Astrocyte (in vitro differentiated cells and primary cell): ENCODE data around the gene PPP1R9A. TPM values are rescaled to one million over a fixed set of nuclear protein-coding genes. Genes with fewer than 3 reads are reported as not detected.

Experiments used
- DNase-seq: peaks from one replicate; pipeline ENCODE4 v3.0.0-alpha.2; 2010; ENCODE audit warnings: low read depth
- FAIRE-seq: peaks from 2 replicates; lab custom pipeline; 2011; peaks lifted over from hg19 to GRCh38; lab: Jason Lieb, UNC
- H2AFZ ChIP-seq: 2 replicates; pipeline ENCODE4 v1.6.0; 2012; ENCODE audit warnings: low read depth, low read length, inconsistent platforms
- H3K27ac ChIP-seq: 2 replicates; pipeline ENCODE4 v1.5.1; 2011; ENCODE audit warnings: low read depth, low read length, inconsistent platforms
- H3K27me3 ChIP-seq: 2 replicates; pipeline ENCODE4 v1.6.0; 2011; ENCODE audit warnings: low read length, inconsistent platforms; ENCODE audit not compliant: insufficient read depth
- H3K36me3 ChIP-seq: 2 replicates; pipeline ENCODE4 v1.5.1; 2011; ENCODE audit warnings: low read length, inconsistent platforms; ENCODE audit not compliant: insufficient read depth
- H3K4me1 ChIP-seq: 2 replicates; pipeline ENCODE4 v1.5.1; 2011; ENCODE audit warnings: low read length, inconsistent platforms; ENCODE audit not compliant: insufficient read depth
- H3K4me2 ChIP-seq: 2 replicates; pipeline ENCODE4 v1.6.0; 2012; ENCODE audit warnings: low read length, inconsistent platforms
- H3K4me3 ChIP-seq: 2 replicates; pipeline ENCODE4 v1.5.1; 2011; ENCODE audit warnings: low read depth, mild to moderate bottlenecking, low read length, inconsistent platforms; ENCODE audit not compliant: insufficient read depth
- H3K79me2 ChIP-seq: 2 replicates; pipeline ENCODE4 v1.6.0; 2012; ENCODE audit warnings: mild to moderate bottlenecking, low read length, inconsistent platforms; ENCODE audit not compliant: insufficient read depth
- H3K9ac ChIP-seq: 2 replicates; pipeline ENCODE4 v1.6.0; 2012; ENCODE audit warnings: mild to moderate bottlenecking, low read length, inconsistent platforms
- H3K9me3 ChIP-seq: 2 replicates; pipeline ENCODE4 v1.5.1; 2012; ENCODE audit warnings: low read depth, mild to moderate bottlenecking, low read length, inconsistent platforms; ENCODE audit not compliant: insufficient read depth
- H4K20me1 ChIP-seq: 2 replicates; pipeline ENCODE4 v1.6.0; 2012; ENCODE audit warnings: low read length, inconsistent platforms; ENCODE audit not compliant: insufficient read depth
- H3K27ac Mint-ChIP-seq: one replicate; pipeline ENCODE4 v1.8.0; 2021; ENCODE audit warnings: mild to moderate bottlenecking, mixed read lengths; ENCODE audit not compliant: unreplicated experiment
- H3K27me3 Mint-ChIP-seq: one replicate; pipeline ENCODE4 v1.8.0; 2021; ENCODE audit warnings: low read depth, mixed read lengths; ENCODE audit not compliant: unreplicated experiment
- H3K36me3 Mint-ChIP-seq: one replicate; pipeline ENCODE4 v1.8.0; 2021; ENCODE audit warnings: low read depth, mixed read lengths; ENCODE audit not compliant: unreplicated experiment
- H3K4me1 Mint-ChIP-seq: one replicate; pipeline ENCODE4 v1.8.0; 2021; ENCODE audit warnings: low read depth, mixed read lengths; ENCODE audit not compliant: unreplicated experiment
- H3K4me3 Mint-ChIP-seq: one replicate; pipeline ENCODE4 v1.8.0; 2021; ENCODE audit warnings: mild to moderate bottlenecking, moderate library complexity, mixed read lengths; ENCODE audit not compliant: unreplicated experiment
- H3K9me3 Mint-ChIP-seq: one replicate; pipeline ENCODE4 v1.8.0; 2021; ENCODE audit warnings: mild to moderate bottlenecking, mixed read lengths; ENCODE audit not compliant: unreplicated experiment
- EZH2 ChIP-seq: IDR thresholded peaks from 2 replicates; pipeline ENCODE4 v1.6.1; 2012; ENCODE audit warnings: mild to moderate bottlenecking, low read length, inconsistent platforms; ENCODE audit not compliant: insufficient read depth
- total RNA-seq: library from RNA; stranded (reverse); gene quantifications from 2 replicates; pipeline ENCODE4 v1.2.1, GENCODE V29; 2021
- TF ChIP-seq, protein P1 (sequence below): IDR thresholded peaks from 2 replicates; pipeline ENCODE4 v1.5.1; 2011; ENCODE audit warnings: low read depth, mild to moderate bottlenecking, inconsistent platforms, low read length, moderate library complexity; ENCODE audit not compliant: insufficient read depth

Gene PPP1R9A
- total RNA-seq, 1 donor from 2014 or later = 7.5 TPM

- Mint-ChIP-seq H3K4me3 (no peak overlapping the region), H3K36me3 (no peaks in the 10 kb centered on the region), H3K9me3 (peaks cover 2% of the 10 kb centered on the region), H3K27me3 (no peaks in the 10 kb centered on the region), H3K4me1 (no peaks in the 10 kb centered on the region), H3K27ac (no peak overlapping the region)
- no peaks in the 10 kb centered on the region for H3K9me3 ChIP-seq
- H3K4me2 ChIP-seq = no peak overlapping the region
- TF ChIP-seq, protein P1, sequence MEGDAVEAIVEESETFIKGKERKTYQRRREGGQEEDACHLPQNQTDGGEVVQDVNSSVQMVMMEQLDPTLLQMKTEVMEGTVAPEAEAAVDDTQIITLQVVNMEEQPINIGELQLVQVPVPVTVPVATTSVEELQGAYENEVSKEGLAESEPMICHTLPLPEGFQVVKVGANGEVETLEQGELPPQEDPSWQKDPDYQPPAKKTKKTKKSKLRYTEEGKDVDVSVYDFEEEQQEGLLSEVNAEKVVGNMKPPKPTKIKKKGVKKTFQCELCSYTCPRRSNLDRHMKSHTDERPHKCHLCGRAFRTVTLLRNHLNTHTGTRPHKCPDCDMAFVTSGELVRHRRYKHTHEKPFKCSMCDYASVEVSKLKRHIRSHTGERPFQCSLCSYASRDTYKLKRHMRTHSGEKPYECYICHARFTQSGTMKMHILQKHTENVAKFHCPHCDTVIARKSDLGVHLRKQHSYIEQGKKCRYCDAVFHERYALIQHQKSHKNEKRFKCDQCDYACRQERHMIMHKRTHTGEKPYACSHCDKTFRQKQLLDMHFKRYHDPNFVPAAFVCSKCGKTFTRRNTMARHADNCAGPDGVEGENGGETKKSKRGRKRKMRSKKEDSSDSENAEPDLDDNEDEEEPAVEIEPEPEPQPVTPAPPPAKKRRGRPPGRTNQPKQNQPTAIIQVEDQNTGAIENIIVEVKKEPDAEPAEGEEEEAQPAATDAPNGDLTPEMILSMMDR = no peak
- TF ChIP-seq EZH2 = no peak
- DNase-seq = no peak
- no peaks in the 10 kb centered on the region for H4K20me1 ChIP-seq
- H3K27ac ChIP-seq = no peak overlapping the region
- no peak overlapping the region for H2AFZ ChIP-seq
- no peak overlapping the region for H3K4me3 ChIP-seq
- no peak overlapping the region for H3K9ac ChIP-seq
- no peaks in the 10 kb centered on the region for H3K36me3 ChIP-seq
- FAIRE-seq = no peak
- no peaks in the 10 kb centered on the region for H3K79me2 ChIP-seq
- no peaks in the 10 kb centered on the region for H3K4me1 ChIP-seq
- H3K27me3 ChIP-seq = no peaks in the 10 kb centered on the region
Observed at GRCh38 chr7:94957061-94957460, 49.7 kb downstream of the PPP1R9A start.

- Mint-ChIP-seq H3K9me3 (peaks cover 10% of the 10 kb centered on the region), H3K36me3 (peaks cover 4% of the 10 kb centered on the region), H3K27ac (no peak overlapping the region), H3K27me3 (no peaks in the 10 kb centered on the region), H3K4me3 (no peak overlapping the region), H3K4me1 (peaks cover 4% of the 10 kb centered on the region)
- H3K79me2 ChIP-seq = no peaks in the 10 kb centered on the region
- H3K4me1 ChIP-seq = no peaks in the 10 kb centered on the region
- TF ChIP-seq, protein P1 = no peak
- no peak for TF ChIP-seq EZH2
- H3K27me3 ChIP-seq = no peaks in the 10 kb centered on the region
- no peaks in the 10 kb centered on the region for H3K9me3 ChIP-seq
- no peaks in the 10 kb centered on the region for H4K20me1 ChIP-seq
- DNase-seq (no peak), FAIRE-seq (no peak)
- no peak overlapping the region for H2AFZ ChIP-seq
- H3K36me3 ChIP-seq = no peaks in the 10 kb centered on the region
- H3K9ac ChIP-seq = no peak overlapping the region
- no peak overlapping the region for H3K27ac ChIP-seq
- H3K4me3 ChIP-seq = no peak overlapping the region
- no peak overlapping the region for H3K4me2 ChIP-seq
Observed at GRCh38 chr7:94962661-94963060, 55.3 kb downstream of the PPP1R9A start.

- no peak overlapping the region for H3K4me2 ChIP-seq
- no peaks in the 10 kb centered on the region for H3K27me3 ChIP-seq
- H3K27ac Mint-ChIP-seq = no peak overlapping the region
- no peaks in the 10 kb centered on the region for H3K79me2 ChIP-seq
- H3K4me3 Mint-ChIP-seq = no peak overlapping the region
- TF ChIP-seq EZH2 = no peak
- TF ChIP-seq, protein P1 = no peak
- peaks cover 4% of the 10 kb centered on the region for H3K36me3 Mint-ChIP-seq
- DNase-seq = no peak
- H3K27ac ChIP-seq = no peak overlapping the region
- H4K20me1 ChIP-seq = no peaks in the 10 kb centered on the region
- H3K9me3 Mint-ChIP-seq = peaks cover 13% of the 10 kb centered on the region
- H3K4me1 ChIP-seq = peaks cover 13% of the 10 kb centered on the region
- FAIRE-seq = no peak
- H2AFZ ChIP-seq = no peak overlapping the region
- no peak overlapping the region for H3K9ac ChIP-seq
- H3K36me3 ChIP-seq = no peaks in the 10 kb centered on the region
- no peak overlapping the region for H3K4me3 ChIP-seq
- no peaks in the 10 kb centered on the region for H3K27me3 Mint-ChIP-seq
- peaks cover 23% of the 10 kb centered on the region for H3K4me1 Mint-ChIP-seq
- no peaks in the 10 kb centered on the region for H3K9me3 ChIP-seq
Observed at GRCh38 chr7:94969434-94970084, 62.2 kb downstream of the PPP1R9A start.
